Neuronal stem cell (in vitro differentiated cells): ENCODE results near the gene SORBS2.
A peak's percentile ranks its signal among the peaks of the same experiment; 100 is the strongest.

Source experiments
- DNase-seq: peaks from one replicate; pipeline ENCODE4 v3.0.0-alpha.2; 2013; ENCODE audit warnings: low spot score
- H2AFZ ChIP-seq: one replicate; pipeline ENCODE4 v1.6.1; 2013; ENCODE audit warnings: mild to moderate bottlenecking, low read length, inconsistent platforms
- H2AK5ac ChIP-seq: 2 replicates; pipeline ENCODE4 v1.6.1; 2013; ENCODE audit warnings: low read depth, mild to moderate bottlenecking, inconsistent platforms, low read length, moderate library complexity, mixed read lengths
- H2BK120ac ChIP-seq: 2 replicates; pipeline ENCODE4 v1.6.1; 2013; ENCODE audit warnings: low read depth, mild to moderate bottlenecking, inconsistent platforms, low read length, moderate library complexity, mixed read lengths
- H2BK12ac ChIP-seq: one replicate; pipeline ENCODE4 v1.6.1; 2013; ENCODE audit warnings: low read length, inconsistent platforms
- H2BK15ac ChIP-seq: 2 replicates; pipeline ENCODE4 v1.6.1; 2013; ENCODE audit warnings: mild to moderate bottlenecking, low read length, inconsistent platforms, mixed read lengths
- H2BK5ac ChIP-seq: one replicate; pipeline ENCODE4 v1.6.1; 2013; ENCODE audit warnings: inconsistent platforms, mild to moderate bottlenecking, low read length, moderate library complexity
- H3K14ac ChIP-seq: one replicate; pipeline ENCODE4 v1.6.1; 2013; ENCODE audit warnings: low read length, inconsistent platforms
- H3K18ac ChIP-seq: 2 replicates; pipeline ENCODE4 v1.6.1; 2013; ENCODE audit warnings: low read length, inconsistent platforms
- H3K23ac ChIP-seq: 2 replicates; pipeline ENCODE4 v1.6.1; 2013; ENCODE audit warnings: low read depth, mild to moderate bottlenecking, mixed read lengths, low read length, inconsistent platforms; ENCODE audit not compliant: poor library complexity
- H3K27ac ChIP-seq: replicated peaks from 3 replicates; pipeline ENCODE4 v1.5.1; 2013; ENCODE audit warnings: low read length, inconsistent platforms
- H3K27me3 ChIP-seq, 3 experiments: 2 replicates each; pipeline ENCODE4 v1.6.1; 2013; ENCODE audit warnings: low read length in 3 of 3, mild to moderate bottlenecking in 2 of 3, inconsistent platforms in 1 of 3, low read depth in 1 of 3, mixed read lengths in 1 of 3, moderate library complexity in 1 of 3; ENCODE audit not compliant: control insufficient read depth in 3 of 3, insufficient read depth in 3 of 3
- H3K36me3 ChIP-seq, 2 donors: replicated peaks in 1 of 2; 2 replicates each; pipeline ENCODE4 v1.6.1; 2013; ENCODE audit warnings: low read length in 2 of 2; ENCODE audit not compliant: control insufficient read depth in 2 of 2, insufficient read depth in 2 of 2
- H3K4ac ChIP-seq: 2 replicates; pipeline ENCODE4 v1.6.1; 2013; ENCODE audit warnings: inconsistent platforms, mild to moderate bottlenecking, low read length, moderate library complexity
- H3K4me1 ChIP-seq, 2 donors: 1 replicate in 1 of 2; 2 replicates in 1 of 2; pipeline ENCODE4 v1.6.1; 2013; ENCODE audit warnings: low read length in 2 of 2, low read depth in 1 of 2; ENCODE audit not compliant: control insufficient read depth in 2 of 2, insufficient read depth in 1 of 2
- H3K4me2 ChIP-seq: one replicate; pipeline ENCODE4 v1.6.1; 2013; ENCODE audit warnings: mild to moderate bottlenecking, low read length, inconsistent platforms; ENCODE audit not compliant: insufficient read depth, poor library complexity, severe bottlenecking
- H3K4me3 ChIP-seq, 2 donors: 2 replicates each; pipeline ENCODE4 v1.5.1; 2013; ENCODE audit warnings: low read length in 2 of 2, mild to moderate bottlenecking in 2 of 2, inconsistent platforms in 1 of 2, moderate library complexity in 1 of 2
- H3K79me1 ChIP-seq: one replicate; pipeline ENCODE4 v1.6.1; 2013; ENCODE audit warnings: low read depth, mild to moderate bottlenecking, inconsistent platforms, low read length, moderate library complexity
- H3K9ac ChIP-seq: one replicate; pipeline ENCODE4 v1.6.1; 2013; ENCODE audit warnings: mild to moderate bottlenecking, low read depth, low read length, inconsistent platforms; ENCODE audit not compliant: poor library complexity
- H3K9me3 ChIP-seq, 2 donors: replicated peaks in 1 of 2; 2 replicates each; pipeline versions ENCODE3 to v1.6.1; 2013; ENCODE audit warnings: low read length in 2 of 2, mild to moderate bottlenecking in 2 of 2, inconsistent platforms in 1 of 2, low read depth in 1 of 2, mixed read lengths in 1 of 2, moderate library complexity in 1 of 2; ENCODE audit not compliant: control insufficient read depth in 2 of 2, insufficient read depth in 1 of 2
- H4K8ac ChIP-seq: one replicate; pipeline ENCODE4 v1.6.1; 2013; ENCODE audit warnings: low read depth, mild to moderate bottlenecking, inconsistent platforms, low read length, moderate library complexity
- H4K91ac ChIP-seq: one replicate; pipeline ENCODE4 v1.6.1; 2013; ENCODE audit warnings: low read length, low read depth, mild to moderate bottlenecking, inconsistent platforms; ENCODE audit not compliant: poor library complexity
- WGBS, 2 donors: extraction: QIAGEN DNeasy Blood & Tissue Kit; methylation state at CpG; one replicate each; pipeline ENCODE4 v1.1.7; 2013; ENCODE audit warnings: missing lambda C conversion rate in 2 of 2, mixed read lengths in 1 of 2; ENCODE audit not compliant: insufficient read length in 2 of 2, insufficient replicate concordance in 1 of 2; ENCODE audit errors: extremely low coverage in 2 of 2; 5-methylcytosine and 5-hydroxymethylcytosine counted together

Gene SORBS2

GRCh38 chr4:185640811-185641675 lies 171.0 kb downstream of the SORBS2 start:
- peaks cover 6 to 46% of the 10 kb centered on the region in 2 donors for H3K36me3 ChIP-seq
- DNase-seq, result peak; percentile 15

GRCh38 chr4:185638548-185639301 lies 173.3 kb downstream of the SORBS2 start:
- Histone ChIP-seq H3K4me1 (peaks cover 0 to 4% of the 10 kb centered on the region in 2 donors), H2BK12ac (no peak overlapping the region), H2BK120ac (no peak overlapping the region), H2BK15ac (no peak overlapping the region), H3K23ac (no peak overlapping the region), H4K91ac (no peak overlapping the region), H3K4me3 (no peak overlapping the region), H2BK5ac (no peak overlapping the region), H3K18ac (no peak overlapping the region), H2AFZ (no peak overlapping the region), H3K36me3 (peaks cover 6 to 24% of the 10 kb centered on the region in 2 donors), H3K27me3 (no peaks in the 10 kb centered on the region), H2AK5ac (peak overlapping the region; percentile 34), H3K4ac (no peak overlapping the region), H3K79me1 (no peaks in the 10 kb centered on the region), H3K27ac (no peak overlapping the region), H4K8ac (no peak overlapping the region), H3K4me2 (no peak overlapping the region), H3K9ac (no peak overlapping the region), H3K9me3 (peaks cover 0 to 8% of the 10 kb centered on the region in 2 donors), H3K14ac (no peak overlapping the region)
- DNase-seq, result no peak
- WGBS, 2 donors, result no CpG with 5 or more reads among the region's 41 CpGs

More at GRCh38 chr4:185640811-185641675, 171.0 kb downstream of the SORBS2 start:
- H2AFZ ChIP-seq, result no peak overlapping the region
- no peak overlapping the region for H3K23ac ChIP-seq
- peaks cover 0 to 4% of the 10 kb centered on the region in 2 donors for H3K4me1 ChIP-seq
- no peak overlapping the region for H4K91ac ChIP-seq
- no peak overlapping the region for H2AK5ac ChIP-seq
- no peak overlapping the region for H3K4ac ChIP-seq
- no peak overlapping the region for H2BK5ac ChIP-seq
- no CpG with 5 or more reads among the region's 4 CpGs for WGBS, 2 donors
- no peak overlapping the region for H3K4me2 ChIP-seq
- no peak overlapping the region for H3K9ac ChIP-seq
- no peak overlapping the region for H2BK15ac ChIP-seq
- H3K9me3 ChIP-seq, result no peaks in the 10 kb centered on the region
- no peaks in the 10 kb centered on the region for H3K79me1 ChIP-seq
- no peak overlapping the region for H3K18ac ChIP-seq
- H3K27ac ChIP-seq, result no peak overlapping the region
- no peak overlapping the region for H2BK120ac ChIP-seq
- no peak overlapping the region for H3K4me3 ChIP-seq
- no peaks in the 10 kb centered on the region for H3K27me3 ChIP-seq
- no peak overlapping the region for H4K8ac ChIP-seq
- no peak overlapping the region for H3K14ac ChIP-seq
- H2BK12ac ChIP-seq, result no peak overlapping the region

- Histone ChIP-seq H2AK5ac (no peak overlapping the region), H2BK12ac (no peak overlapping the region), H3K4me1 (peaks cover 0 to 4% of the 10 kb centered on the region in 2 donors), H3K18ac (no peak overlapping the region), H3K14ac (no peak overlapping the region), H3K23ac (no peak overlapping the region), H2BK15ac (no peak overlapping the region), H3K27ac (no peak overlapping the region), H3K9me3 (peaks cover 0 to 8% of the 10 kb centered on the region in 2 donors), H3K27me3 (no peaks in the 10 kb centered on the region), H4K91ac (no peak overlapping the region), H3K79me1 (no peaks in the 10 kb centered on the region), H3K36me3 (peaks cover 6 to 18% of the 10 kb centered on the region in 2 donors), H4K8ac (no peak overlapping the region), H2BK5ac (no peak overlapping the region), H2AFZ (no peak overlapping the region), H3K4ac (no peak overlapping the region), H3K4me3 (no peak overlapping the region), H3K4me2 (no peak overlapping the region), H3K9ac (no peak overlapping the region), H2BK120ac (no peak overlapping the region)
- WGBS, 2 donors, result no CpG with 5 or more reads among the region's 15 CpGs
- DNase-seq, result no peak
Observed at GRCh38 chr4:185638093-185638492, 173.9 kb downstream of the SORBS2 start.
